Loucy (cell line): ENCODE results near the gene EIF3B.
"Not testable (repeated sequence)": the region's sequence is repeated elsewhere in the genome, so short reads cannot be mapped to it uniquely, and the experiment has no call there.

Experiments
- H2AFZ ChIP-seq: fragments of 200-600 bp; sonication (generic); 2 replicates; pipeline ENCODE4 v1.6.0; 2016; ENCODE audit warnings: antibody characterized with exemption, mild to moderate bottlenecking, low read length, moderate library complexity
- H3F3A ChIP-seq: fragments of 200-600 bp; 2 replicates; pipeline ENCODE4 v1.6.0; 2016; ENCODE audit warnings: antibody characterized with exemption, low read depth, mild to moderate bottlenecking
- H3K27me3 ChIP-seq: fragments of 200-600 bp; sonication (generic); 2 replicates; pipeline ENCODE4 v1.6.1; 2014; ENCODE audit warnings: low read length, mild to moderate bottlenecking; ENCODE audit not compliant: insufficient read depth, poor library complexity, severe bottlenecking
- H3K36me3 ChIP-seq: fragments of 200-600 bp; sonication (generic); 2 replicates; pipeline ENCODE4 v1.6.1; 2016; ENCODE audit warnings: low read length; ENCODE audit not compliant: insufficient read depth
- H3K4me1 ChIP-seq: fragments of 200-600 bp; sonication (generic); 2 replicates; pipeline ENCODE4 v1.5.1; 2014; ENCODE audit warnings: low read length, mild to moderate bottlenecking; ENCODE audit not compliant: insufficient read depth, poor library complexity, severe bottlenecking
- H3K4me2 ChIP-seq: fragments of 200-600 bp; sonication (generic); 2 replicates; pipeline ENCODE4 v1.6.0; 2014; ENCODE audit warnings: antibody characterized with exemption, low read length, low read depth, mild to moderate bottlenecking; ENCODE audit not compliant: poor library complexity, severe bottlenecking
- H3K4me3 ChIP-seq: fragments of 200-600 bp; sonication (generic); 2 replicates; pipeline ENCODE4 v1.5.1; 2014; ENCODE audit warnings: low read length, mild to moderate bottlenecking, mixed read lengths; ENCODE audit not compliant: poor library complexity, severe bottlenecking
- H3K79me2 ChIP-seq: fragments of 200-600 bp; sonication (generic); 2 replicates; pipeline ENCODE4 v1.6.1; 2014; ENCODE audit warnings: low read length; ENCODE audit not compliant: insufficient read depth
- H3K9ac ChIP-seq: fragments of 200-600 bp; sonication (generic); 2 replicates; pipeline ENCODE4 v1.6.0; 2014; ENCODE audit warnings: mild to moderate bottlenecking, low read depth, low read length, moderate library complexity; ENCODE audit not compliant: poor library complexity, severe bottlenecking
- H3K9me2 ChIP-seq: fragments of 200-600 bp; sonication (generic); replicated peaks from 2 replicates; pipeline ENCODE4 v1.6.1; 2016; ENCODE audit warnings: low read depth, low read length, mixed read lengths
- H3K9me3 ChIP-seq: fragments of 200-600 bp; sonication (generic); 2 replicates; pipeline ENCODE4 v1.6.1; 2014; ENCODE audit warnings: mild to moderate bottlenecking, antibody characterized with exemption, low read length, low read depth; ENCODE audit not compliant: insufficient read depth
- H4K20me1 ChIP-seq: fragments of 200-600 bp; sonication (generic); 2 replicates; pipeline ENCODE4 v1.6.0; 2014; ENCODE audit warnings: antibody characterized with exemption, low read length, mild to moderate bottlenecking; ENCODE audit not compliant: insufficient read depth, poor library complexity, severe bottlenecking
- EZH2phosphoT487 ChIP-seq: fragments of 200-600 bp; IDR thresholded peaks from 2 replicates; pipeline ENCODE4 v1.6.1; 2018; ENCODE audit warnings: antibody characterized with exemption, mild to moderate bottlenecking, moderate library complexity, borderline replicate concordance
- TF ChIP-seq, protein P1 (sequence below): fragments of 200-600 bp; sonication (generic); conservative IDR thresholded peaks from 2 replicates; pipeline ENCODE4 v1.5.1; 2014; ENCODE audit warnings: mild to moderate bottlenecking, antibody characterized with exemption, low read length

Gene EIF3B

DNA sequence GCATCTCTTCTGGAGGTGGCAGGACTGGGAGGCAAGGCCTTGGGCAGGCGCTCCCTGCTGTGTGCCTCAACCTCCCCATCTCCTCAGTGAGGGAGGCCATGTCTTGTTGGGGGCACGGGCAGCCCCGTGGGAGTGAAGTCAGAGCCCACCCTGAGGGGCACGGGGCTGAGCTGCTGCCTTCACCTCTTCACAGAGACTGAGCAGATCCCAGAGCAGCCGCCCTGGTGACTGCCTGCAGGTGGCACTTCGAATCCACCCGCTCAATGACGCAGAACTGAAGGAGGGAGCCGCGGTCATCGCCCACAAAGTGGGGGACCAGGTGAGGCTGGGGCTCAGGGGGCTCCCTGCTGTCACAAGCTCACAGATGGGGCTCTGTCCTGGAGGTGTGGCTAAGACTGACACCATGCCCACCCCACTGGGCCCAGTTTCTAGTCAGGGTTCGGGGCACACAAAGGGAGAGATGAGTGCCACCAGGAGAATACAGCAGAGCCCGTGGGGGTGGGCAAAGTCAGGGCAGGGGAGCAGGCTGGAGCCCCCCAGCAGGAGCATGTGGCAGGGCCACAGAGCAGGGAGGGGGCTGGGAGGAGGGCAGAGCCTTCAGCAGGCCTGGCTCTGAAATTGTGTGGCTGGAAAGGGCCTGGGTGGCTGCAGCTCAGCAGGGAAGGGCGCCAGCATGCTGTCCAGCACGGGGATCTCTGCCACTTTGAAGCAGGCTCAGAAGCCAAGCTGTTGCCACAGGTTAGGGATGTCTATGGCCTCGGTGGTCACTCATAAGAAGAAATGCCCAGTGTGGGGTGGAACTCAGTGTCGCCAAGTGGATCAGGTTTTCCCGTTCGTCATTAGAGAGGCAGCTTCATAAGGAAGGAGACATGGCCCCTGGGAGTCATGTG is 30.0 kb downstream of the EIF3B start:
- no peaks in the 10 kb centered on the region for H3K9me2 ChIP-seq
- H4K20me1 ChIP-seq, result no peaks in the 10 kb centered on the region
- TF ChIP-seq EZH2phosphoT487, result no peak
- TF ChIP-seq, protein P1, sequence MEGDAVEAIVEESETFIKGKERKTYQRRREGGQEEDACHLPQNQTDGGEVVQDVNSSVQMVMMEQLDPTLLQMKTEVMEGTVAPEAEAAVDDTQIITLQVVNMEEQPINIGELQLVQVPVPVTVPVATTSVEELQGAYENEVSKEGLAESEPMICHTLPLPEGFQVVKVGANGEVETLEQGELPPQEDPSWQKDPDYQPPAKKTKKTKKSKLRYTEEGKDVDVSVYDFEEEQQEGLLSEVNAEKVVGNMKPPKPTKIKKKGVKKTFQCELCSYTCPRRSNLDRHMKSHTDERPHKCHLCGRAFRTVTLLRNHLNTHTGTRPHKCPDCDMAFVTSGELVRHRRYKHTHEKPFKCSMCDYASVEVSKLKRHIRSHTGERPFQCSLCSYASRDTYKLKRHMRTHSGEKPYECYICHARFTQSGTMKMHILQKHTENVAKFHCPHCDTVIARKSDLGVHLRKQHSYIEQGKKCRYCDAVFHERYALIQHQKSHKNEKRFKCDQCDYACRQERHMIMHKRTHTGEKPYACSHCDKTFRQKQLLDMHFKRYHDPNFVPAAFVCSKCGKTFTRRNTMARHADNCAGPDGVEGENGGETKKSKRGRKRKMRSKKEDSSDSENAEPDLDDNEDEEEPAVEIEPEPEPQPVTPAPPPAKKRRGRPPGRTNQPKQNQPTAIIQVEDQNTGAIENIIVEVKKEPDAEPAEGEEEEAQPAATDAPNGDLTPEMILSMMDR, result peak; percentile 64
- no peak overlapping the region for H3K4me3 ChIP-seq
- H3K9ac ChIP-seq, result no peak overlapping the region
- H3K4me1 ChIP-seq, result no peaks in the 10 kb centered on the region
- no peaks in the 10 kb centered on the region for H3K79me2 ChIP-seq
- peaks cover 31% of the 10 kb centered on the region; the same call in 1 of the 2 replicates for H3K36me3 ChIP-seq
- no peak overlapping the region for H3K4me2 ChIP-seq
- H3K27me3 ChIP-seq, result no peaks in the 10 kb centered on the region
- H3K9me3 ChIP-seq, result no peaks in the 10 kb centered on the region
- H3F3A ChIP-seq, result no peaks in the 10 kb centered on the region
- no peak overlapping the region for H2AFZ ChIP-seq

- H4K20me1 ChIP-seq, H3K79me2 ChIP-seq, H3K9me3 ChIP-seq, H3K4me1 ChIP-seq, H3F3A ChIP-seq, H3K4me3 ChIP-seq, H3K4me2 ChIP-seq, H3K9ac ChIP-seq, H3K27me3 ChIP-seq, H2AFZ ChIP-seq, H3K9me2 ChIP-seq: not testable (repeated sequence)
- H3K36me3 ChIP-seq, result peaks cover 16% of the 10 kb centered on the region; the same call in 1 of the 2 replicates
These were observed 31.5 kb downstream of the EIF3B start for GRCh38 chr7:2386122-2386521.

DNA sequence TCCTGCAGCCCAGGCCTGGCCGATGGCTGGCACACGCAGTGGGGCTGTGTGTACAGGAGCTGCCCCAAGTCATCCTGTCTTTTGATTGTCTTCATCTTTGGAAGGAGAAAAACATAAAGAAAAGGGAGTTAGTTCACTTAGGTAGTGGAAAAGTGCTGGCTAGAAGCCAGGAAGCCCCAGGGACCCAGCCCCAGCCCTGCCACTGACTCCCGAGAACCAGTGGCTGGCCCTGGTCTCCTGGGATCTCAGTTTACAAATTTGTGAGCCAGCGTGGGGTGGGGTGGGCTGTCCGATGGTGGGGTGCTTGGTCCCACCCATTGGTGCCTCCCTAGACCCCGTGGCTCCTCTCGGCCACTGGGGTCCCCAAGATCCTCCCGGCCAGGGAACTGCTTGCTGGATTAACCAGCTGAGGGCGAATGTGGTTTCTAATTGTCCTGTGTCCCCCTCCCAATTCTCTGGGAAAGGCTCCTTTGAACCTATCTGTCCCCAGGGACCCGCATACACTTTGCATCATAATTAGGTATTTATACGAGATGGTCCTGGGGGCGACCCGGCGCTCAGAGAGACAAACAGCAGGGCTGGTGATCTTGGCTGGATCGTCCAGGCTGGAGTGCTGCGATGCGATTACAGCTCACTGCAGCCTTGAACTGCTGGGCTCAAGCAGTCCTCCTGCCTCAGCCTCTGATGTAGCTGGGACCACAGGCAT is 32.5 kb downstream of the EIF3B start:
- no peaks in the 10 kb centered on the region for H3K9me3 ChIP-seq
- TF ChIP-seq, protein P1, result no peak
- no peak for TF ChIP-seq EZH2phosphoT487
- H3K9ac ChIP-seq, result no peak overlapping the region
- no peak overlapping the region for H3K4me2 ChIP-seq
- peaks cover 6% of the 10 kb centered on the region; the same call in 1 of the 2 replicates for H3K36me3 ChIP-seq
- no peaks in the 10 kb centered on the region for H3F3A ChIP-seq
- H3K4me3 ChIP-seq, result no peak overlapping the region
- H3K9me2 ChIP-seq, result no peaks in the 10 kb centered on the region
- H3K27me3 ChIP-seq, result no peaks in the 10 kb centered on the region
- no peaks in the 10 kb centered on the region for H3K79me2 ChIP-seq
- no peaks in the 10 kb centered on the region for H3K4me1 ChIP-seq
- H4K20me1 ChIP-seq, result no peaks in the 10 kb centered on the region
- no peak overlapping the region for H2AFZ ChIP-seq
